ENCODE results near the gene FOXN3.

The FOXN3 gene

GRCh38 chr14:89314274-89314673 lies 102.8 kb downstream of the FOXN3 start:
- H3K27ac Mint-ChIP-seq: no peak overlapping the region
- H3K9me3 Mint-ChIP-seq: peaks cover 6% of the 10 kb centered on the region
- peaks cover 49% of the 10 kb centered on the region for H3K36me3 Mint-ChIP-seq (ENCODE audit: low read depth)
- H3K27me3 Mint-ChIP-seq: no peaks in the 10 kb centered on the region
- no peak overlapping the region for H3K4me3 Mint-ChIP-seq
- peaks cover 38% of the 10 kb centered on the region for H3K4me1 Mint-ChIP-seq (ENCODE audit: low read depth)

DNA sequence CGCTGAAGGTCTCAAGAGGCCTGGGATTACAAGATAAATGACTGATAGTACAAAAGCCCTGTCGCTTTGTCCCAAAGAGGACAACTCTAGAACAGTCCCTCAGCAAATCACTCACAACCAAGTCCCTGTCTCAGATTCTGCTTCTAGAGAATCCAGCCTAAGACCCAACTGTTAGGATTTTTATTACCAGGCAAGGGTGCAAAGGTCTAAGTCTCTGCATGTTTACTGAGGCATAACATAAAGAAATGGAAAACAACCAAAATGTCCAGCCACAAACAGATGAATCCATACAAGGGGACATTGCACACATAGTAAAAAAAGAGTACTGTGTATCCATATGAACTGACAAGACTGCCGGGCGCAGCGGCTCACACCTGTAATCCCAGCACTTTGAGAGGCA lies 104.1 kb downstream of the FOXN3 start:
- Mint-ChIP-seq H3K9me3 (no peaks in the 10 kb centered on the region), H3K4me1 (ENCODE audit: low read depth) (peaks cover 40% of the 10 kb centered on the region), H3K4me3 (no peak overlapping the region), H3K36me3 (ENCODE audit: low read depth) (peaks cover 41% of the 10 kb centered on the region), H3K27me3 (no peaks in the 10 kb centered on the region), H3K27ac (peak overlapping the region; percentile 26)

- Mint-ChIP-seq H3K4me3 (no peak overlapping the region), H3K27me3 (no peaks in the 10 kb centered on the region), H3K4me1 (ENCODE audit: low read depth) (peaks cover 46% of the 10 kb centered on the region), H3K36me3 (ENCODE audit: low read depth) (peaks cover 34% of the 10 kb centered on the region), H3K27ac (no peak overlapping the region), H3K9me3 (no peaks in the 10 kb centered on the region)
Measured at GRCh38 chr14:89310211-89310610, 106.8 kb downstream of the FOXN3 start.

DNA sequence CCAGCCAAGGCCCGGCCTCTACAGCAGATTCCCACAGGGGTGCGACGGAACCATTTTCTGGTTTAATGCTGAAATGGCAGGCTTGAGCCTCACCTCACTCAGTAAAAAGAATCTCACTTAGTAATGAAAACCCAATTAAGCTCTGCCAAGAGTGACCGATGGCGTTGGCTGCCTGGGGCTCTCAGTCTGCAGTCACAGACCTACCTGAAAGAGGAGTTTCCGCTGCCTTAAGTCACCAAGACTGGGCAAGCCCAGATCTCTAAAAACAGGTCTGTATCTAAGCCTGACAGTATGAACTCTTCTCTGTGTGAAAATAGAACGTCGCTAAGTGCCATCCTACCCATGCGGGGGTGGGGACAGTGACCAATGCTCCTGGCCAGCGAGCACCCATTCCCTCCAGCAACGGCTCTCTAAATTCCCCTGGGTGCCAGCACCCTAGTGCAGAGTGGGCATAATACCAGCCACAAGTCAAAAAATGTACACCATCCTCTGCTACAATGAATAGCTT lies 107.3 kb downstream of the FOXN3 start:
- Mint-ChIP-seq H3K4me3 (no peak overlapping the region), H3K27me3 (no peaks in the 10 kb centered on the region), H3K36me3 (ENCODE audit: low read depth) (peaks cover 29% of the 10 kb centered on the region), H3K4me1 (ENCODE audit: low read depth) (peaks cover 46% of the 10 kb centered on the region), H3K9me3 (no peaks in the 10 kb centered on the region), H3K27ac (no peak overlapping the region)

DNA sequence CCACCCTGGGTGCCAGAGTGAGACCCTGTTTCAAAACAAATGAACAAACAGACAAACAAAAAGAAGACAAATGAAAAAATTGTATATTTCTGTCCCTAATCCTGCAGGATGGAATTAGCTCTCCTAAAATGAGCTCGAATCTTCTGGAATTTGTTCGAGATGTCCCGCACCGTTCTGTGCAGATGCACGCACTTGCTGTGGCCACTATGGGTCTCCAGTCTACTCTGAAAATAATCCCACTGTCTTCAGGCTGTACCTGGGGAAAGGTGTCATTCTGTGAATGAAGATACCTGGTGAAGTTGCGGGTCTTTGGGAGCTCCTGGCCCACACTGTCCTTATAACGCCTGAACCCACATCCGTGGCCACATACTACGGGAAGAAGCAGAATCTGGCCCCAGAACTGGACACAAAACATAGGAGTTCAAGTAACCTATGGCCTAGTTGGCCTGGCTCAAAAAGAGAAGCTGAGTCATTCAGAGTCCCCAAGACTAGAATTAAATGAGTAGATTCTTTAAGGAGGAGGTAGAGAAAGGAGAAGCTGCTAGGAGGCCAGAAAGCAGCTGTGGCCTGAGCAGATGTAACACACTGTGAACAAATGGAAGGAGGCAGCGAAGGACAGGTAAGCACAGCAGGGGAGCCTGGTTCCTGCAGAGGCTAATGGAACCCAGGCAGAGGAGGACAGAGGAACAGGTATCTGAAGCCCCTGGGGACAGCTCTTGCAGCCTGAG lies 108.6 kb downstream of the FOXN3 start:
- peaks cover 49% of the 10 kb centered on the region for H3K4me1 Mint-ChIP-seq (ENCODE audit: low read depth)
- no peak overlapping the region for H3K27ac Mint-ChIP-seq
- H3K4me3 Mint-ChIP-seq: no peak overlapping the region
- no peaks in the 10 kb centered on the region for H3K9me3 Mint-ChIP-seq
- H3K27me3 Mint-ChIP-seq: no peaks in the 10 kb centered on the region
- peaks cover 21% of the 10 kb centered on the region for H3K36me3 Mint-ChIP-seq (ENCODE audit: low read depth)

- Mint-ChIP-seq H3K27ac (peak overlapping the region; percentile 41), H3K9me3 (no peaks in the 10 kb centered on the region), H3K27me3 (no peaks in the 10 kb centered on the region), H3K4me1 (ENCODE audit: low read depth) (peaks cover 53% of the 10 kb centered on the region), H3K36me3 (ENCODE audit: low read depth) (peaks cover 22% of the 10 kb centered on the region), H3K4me3 (no peak overlapping the region)
Measured at GRCh38 chr14:89307409-89307808, 109.6 kb downstream of the FOXN3 start.

DNA sequence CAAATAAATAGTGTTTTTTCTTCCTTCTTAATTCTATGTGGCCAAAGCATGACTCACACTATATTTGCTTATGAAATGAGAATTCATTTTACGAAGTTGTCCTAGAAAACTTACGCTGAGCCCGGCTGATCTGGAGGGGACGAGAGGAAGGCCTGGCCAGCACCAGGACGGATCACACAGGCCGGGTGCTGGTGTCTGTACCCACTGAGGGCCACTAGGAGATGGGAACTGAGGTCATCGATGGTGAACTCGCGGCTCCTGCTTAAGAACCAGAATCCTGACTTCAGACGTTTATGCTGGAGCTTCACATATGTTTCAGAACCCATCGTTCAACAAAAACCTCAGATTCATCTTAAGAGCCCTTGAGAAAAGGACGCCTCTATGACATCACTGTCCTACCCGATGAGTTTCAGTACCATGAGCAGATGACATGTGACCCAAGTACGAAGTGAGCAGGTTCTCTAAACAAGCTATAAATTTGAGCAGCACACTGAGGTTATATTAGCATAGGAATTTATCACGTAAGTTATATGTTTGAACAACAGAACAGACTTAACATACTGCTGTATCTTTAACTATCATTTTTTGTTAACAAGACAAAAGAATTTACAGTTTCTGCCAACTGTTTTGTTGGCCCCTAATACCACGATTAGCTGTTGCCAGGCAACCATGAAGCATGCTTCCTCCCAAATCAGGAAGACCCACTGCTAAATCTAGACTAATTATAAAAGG lies 111.9 kb downstream of the FOXN3 start:
- peak overlapping the region; percentile 90 for H3K27ac Mint-ChIP-seq
- H3K27me3 Mint-ChIP-seq: no peaks in the 10 kb centered on the region
- peaks cover 29% of the 10 kb centered on the region for H3K36me3 Mint-ChIP-seq (ENCODE audit: low read depth)
- no peaks in the 10 kb centered on the region for H3K9me3 Mint-ChIP-seq
- H3K4me3 Mint-ChIP-seq: peak overlapping the region; percentile 58
- H3K4me1 Mint-ChIP-seq (ENCODE audit: low read depth): peaks cover 66% of the 10 kb centered on the region

GRCh38 chr14:89304561-89304960 lies 112.5 kb downstream of the FOXN3 start:
- H3K4me3 Mint-ChIP-seq: peak overlapping the region; percentile 80
- H3K27ac Mint-ChIP-seq: peak overlapping the region; percentile 90
- H3K36me3 Mint-ChIP-seq (ENCODE audit: low read depth): peaks cover 33% of the 10 kb centered on the region
- H3K4me1 Mint-ChIP-seq (ENCODE audit: low read depth): peaks cover 70% of the 10 kb centered on the region
- no peaks in the 10 kb centered on the region for H3K27me3 Mint-ChIP-seq
- no peaks in the 10 kb centered on the region for H3K9me3 Mint-ChIP-seq

DNA sequence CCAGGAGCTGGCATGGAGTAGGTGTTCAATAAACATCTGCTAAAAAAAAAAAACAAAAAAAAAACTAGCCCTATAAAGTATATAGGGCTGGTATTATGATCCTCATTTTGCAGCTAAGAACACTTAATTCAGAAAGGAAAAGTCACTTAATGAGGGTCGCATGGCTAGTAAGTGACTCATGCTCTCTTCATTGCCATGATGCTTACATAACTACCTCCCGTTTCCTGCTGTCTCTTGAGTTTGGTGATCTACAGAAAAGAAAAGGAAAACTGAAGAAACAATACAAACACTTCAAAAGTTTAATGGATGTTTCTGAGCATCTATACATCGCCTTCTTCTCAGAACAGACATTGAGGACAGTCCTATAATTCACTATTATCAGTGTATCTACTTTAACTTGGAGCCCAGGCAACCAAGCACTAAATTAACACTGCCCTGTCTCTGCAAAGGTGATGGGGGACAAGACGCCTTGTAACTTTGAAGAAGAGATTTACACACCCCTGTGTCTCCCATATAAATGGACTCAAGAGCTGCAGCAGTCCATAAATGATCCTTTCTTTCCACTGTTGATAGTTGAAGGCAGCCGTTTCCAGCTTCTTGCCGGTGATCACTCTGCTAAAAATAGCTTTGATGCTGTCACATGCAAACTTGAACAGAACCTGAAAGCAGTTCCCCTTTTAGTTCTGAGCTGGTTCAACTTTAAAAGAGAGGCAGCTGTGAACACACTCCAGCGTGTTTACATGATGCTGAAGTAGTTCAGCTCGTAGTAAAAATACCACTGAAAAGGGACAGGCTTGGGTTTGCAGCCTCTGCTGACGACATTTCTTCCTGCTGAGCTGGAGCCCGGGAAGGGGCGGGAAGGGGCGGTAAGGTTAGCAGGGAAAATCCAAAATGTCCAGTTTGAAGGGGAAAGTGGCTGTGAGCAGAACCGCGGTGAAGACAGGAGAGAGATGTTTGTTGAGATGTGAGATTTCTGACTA lies 113.3 kb downstream of the FOXN3 start:
- H3K9me3 Mint-ChIP-seq: peaks cover 4% of the 10 kb centered on the region
- H3K4me1 Mint-ChIP-seq (ENCODE audit: low read depth): peaks cover 78% of the 10 kb centered on the region
- peak overlapping the region; percentile 90 for H3K27ac Mint-ChIP-seq
- peaks cover 41% of the 10 kb centered on the region for H3K36me3 Mint-ChIP-seq (ENCODE audit: low read depth)
- H3K27me3 Mint-ChIP-seq: no peaks in the 10 kb centered on the region
- H3K4me3 Mint-ChIP-seq: peak overlapping the region; percentile 80

- H3K27me3 Mint-ChIP-seq: no peaks in the 10 kb centered on the region
- H3K4me1 Mint-ChIP-seq (ENCODE audit: low read depth): peaks cover 71% of the 10 kb centered on the region
- peaks cover 39% of the 10 kb centered on the region for H3K36me3 Mint-ChIP-seq (ENCODE audit: low read depth)
- no peak overlapping the region for H3K27ac Mint-ChIP-seq
- peaks cover 4% of the 10 kb centered on the region for H3K9me3 Mint-ChIP-seq
- H3K4me3 Mint-ChIP-seq: no peak overlapping the region
Measured at GRCh38 chr14:89302396-89302950, 114.6 kb downstream of the FOXN3 start.

DNA sequence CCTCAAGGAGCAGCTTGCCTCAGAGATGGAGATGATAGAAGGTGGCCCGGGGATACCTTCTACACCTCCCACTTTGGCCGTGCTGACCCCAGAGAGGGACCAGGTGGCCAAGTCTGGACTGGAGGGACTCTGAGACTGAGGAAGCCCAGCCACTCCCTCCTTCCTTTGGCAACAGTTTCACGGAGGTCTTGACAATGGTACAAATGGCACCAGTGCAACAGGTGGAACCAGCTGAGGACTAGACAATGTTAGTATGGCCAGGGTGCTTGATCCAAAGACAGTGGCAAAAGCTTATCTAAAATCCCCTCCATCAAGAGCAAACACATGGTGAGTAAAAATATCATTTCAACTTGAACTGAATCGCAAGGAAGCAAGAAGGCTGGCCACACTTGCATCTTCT lies 117.4 kb downstream of the FOXN3 start:
- H3K27me3 Mint-ChIP-seq: no peaks in the 10 kb centered on the region
- peaks cover 49% of the 10 kb centered on the region for H3K4me1 Mint-ChIP-seq (ENCODE audit: low read depth)
- H3K9me3 Mint-ChIP-seq: peaks cover 4% of the 10 kb centered on the region
- no peak overlapping the region for H3K27ac Mint-ChIP-seq
- H3K4me3 Mint-ChIP-seq: no peak overlapping the region
- peaks cover 47% of the 10 kb centered on the region for H3K36me3 Mint-ChIP-seq (ENCODE audit: low read depth)

DNA sequence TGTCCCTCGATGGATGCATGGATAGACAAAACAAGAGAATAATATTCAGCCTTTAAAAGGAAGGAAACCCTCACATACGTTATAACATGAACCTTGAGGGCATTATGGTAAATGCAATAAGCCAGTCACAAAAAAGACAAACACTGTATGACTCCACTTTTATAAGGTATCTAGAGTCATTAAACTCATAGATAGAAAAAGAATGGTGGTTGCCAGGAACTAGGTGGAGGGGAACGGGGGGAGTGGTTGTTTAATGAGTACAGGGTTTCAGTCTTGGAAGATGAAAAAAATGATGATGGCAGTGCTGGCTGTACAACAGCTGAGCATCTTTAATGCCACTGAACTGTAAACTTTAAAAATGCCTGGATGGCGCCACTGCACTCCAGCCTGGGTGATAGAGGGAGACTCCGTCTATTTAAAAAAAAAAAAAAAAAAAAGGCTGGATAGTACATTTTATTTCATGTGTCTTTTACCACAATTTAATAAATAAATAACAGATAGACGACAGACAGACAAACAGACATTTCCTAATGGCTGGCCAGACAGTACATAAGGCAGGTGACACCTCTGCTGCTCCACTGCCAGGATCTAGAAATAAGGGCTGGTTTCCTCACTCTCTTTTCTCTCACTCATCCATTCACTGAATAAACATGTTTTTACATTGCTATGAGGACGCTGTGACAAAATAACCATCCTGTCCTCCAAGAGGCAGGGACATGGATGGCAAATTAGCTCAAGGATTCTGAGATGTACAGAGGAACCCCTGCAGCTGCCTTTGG lies 118.8 kb downstream of the FOXN3 start:
- Mint-ChIP-seq H3K9me3 (peaks cover 4% of the 10 kb centered on the region), H3K27ac (no peak overlapping the region), H3K36me3 (ENCODE audit: low read depth) (peaks cover 43% of the 10 kb centered on the region), H3K4me1 (ENCODE audit: low read depth) (peaks cover 36% of the 10 kb centered on the region), H3K27me3 (no peaks in the 10 kb centered on the region), H3K4me3 (no peak overlapping the region)

DNA sequence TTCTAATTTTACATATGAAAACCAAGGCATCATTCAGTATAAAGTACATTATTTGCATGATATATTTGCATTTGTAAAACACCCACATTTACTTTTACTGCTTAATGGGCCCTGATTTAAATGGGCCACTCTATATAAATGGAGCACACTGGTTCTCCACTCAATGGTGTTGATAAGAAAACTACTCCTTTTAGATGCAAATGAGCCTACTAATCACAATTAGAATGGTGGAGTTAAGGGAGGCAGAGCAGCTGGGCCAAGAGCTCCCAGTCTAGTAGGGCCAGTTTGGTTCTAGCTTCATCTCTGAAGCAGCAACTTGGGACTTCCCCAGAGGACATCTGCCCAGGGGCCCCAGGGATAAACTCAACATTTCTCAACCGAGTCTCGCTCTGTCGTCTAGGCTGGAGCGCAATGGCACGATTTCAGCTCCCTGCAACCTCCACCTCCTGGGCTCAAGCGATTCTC lies 120.7 kb downstream of the FOXN3 start:
- Mint-ChIP-seq H3K4me3 (no peak overlapping the region), H3K9me3 (peaks cover 4% of the 10 kb centered on the region), H3K4me1 (ENCODE audit: low read depth) (peaks cover 34% of the 10 kb centered on the region), H3K27me3 (no peaks in the 10 kb centered on the region), H3K27ac (no peak overlapping the region), H3K36me3 (ENCODE audit: low read depth) (peaks cover 43% of the 10 kb centered on the region)

DNA sequence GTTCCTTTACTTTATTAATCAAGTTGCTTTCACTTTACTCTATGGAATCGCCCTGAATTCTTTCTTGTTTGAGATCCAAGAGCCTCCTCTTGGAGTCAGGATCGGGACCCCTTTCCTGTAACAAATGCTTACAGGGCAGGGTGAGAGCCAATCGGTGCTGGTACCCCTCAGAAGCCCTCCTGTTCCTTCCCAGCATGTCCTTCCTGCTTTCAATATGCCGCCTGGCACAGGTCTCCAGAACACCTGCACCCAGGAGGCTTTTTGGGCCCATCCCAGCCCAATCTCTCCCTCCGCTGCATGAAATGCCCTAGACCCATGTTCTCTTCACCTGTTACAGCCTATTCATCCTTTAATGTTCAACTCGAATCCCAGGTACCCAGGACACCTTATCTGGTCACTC lies 122.2 kb downstream of the FOXN3 start:
- H3K9me3 Mint-ChIP-seq: peaks cover 4% of the 10 kb centered on the region
- no peak overlapping the region for H3K27ac Mint-ChIP-seq
- peaks cover 51% of the 10 kb centered on the region for H3K36me3 Mint-ChIP-seq (ENCODE audit: low read depth)
- H3K27me3 Mint-ChIP-seq: no peaks in the 10 kb centered on the region
- no peak overlapping the region for H3K4me3 Mint-ChIP-seq
- peaks cover 43% of the 10 kb centered on the region for H3K4me1 Mint-ChIP-seq (ENCODE audit: low read depth)
